MCF 10A (cell line): ENCODE measurements around the gene TP53BP1. TPM values are rescaled to one million over a fixed set of nuclear protein-coding genes. Genes with fewer than 3 reads are reported as not detected.

ENCODE experiments used
- BruUV-seq: library from RNA; stranded (reverse); fragments of 400-500 nt; replicated peaks from 2 replicates; lab custom pipeline; 2021; lab: Mats Ljungman, UMichigan
- CTCF ChIA-PET: fragments of 300-600 bp; sonication (Branson Sonifier 250); formaldehyde crosslinking; extraction: SDS; loops from one replicate; lab custom pipeline; 2021; ENCODE audit warnings: antibody characterized with exemption, inconsistent platforms; lab: Yijun Ruan, JAX
- POLR2A ChIA-PET: fragments of 300-600, 350-650 bp; sonication (Branson Sonifier 250); formaldehyde crosslinking; extraction: SDS; loops from one replicate; lab custom pipeline; 2020; ENCODE audit warnings: antibody characterized with exemption, inconsistent platforms; lab: Yijun Ruan, JAX
- DNase-seq: peaks from one replicate; pipeline ENCODE4 v3.0.0-alpha.2; 2018; ENCODE audit not compliant: unreplicated experiment
- H3K27ac Mint-ChIP-seq: one replicate; pipeline ENCODE4 v1.8.0; 2022; ENCODE audit warnings: mild to moderate bottlenecking, low read depth, mixed read lengths; ENCODE audit not compliant: unreplicated experiment
- H3K27me3 Mint-ChIP-seq: one replicate; pipeline ENCODE4 v1.8.0; 2022; ENCODE audit warnings: mixed read lengths; ENCODE audit not compliant: insufficient read depth, unreplicated experiment
- H3K36me3 Mint-ChIP-seq: one replicate; pipeline ENCODE4 v1.8.0; 2022; ENCODE audit warnings: mild to moderate bottlenecking, moderate library complexity, mixed read lengths; ENCODE audit not compliant: insufficient read depth, unreplicated experiment
- H3K4me1 Mint-ChIP-seq: one replicate; pipeline ENCODE4 v1.8.0; 2022; ENCODE audit warnings: mixed read lengths; ENCODE audit not compliant: insufficient read depth, unreplicated experiment
- H3K4me3 Mint-ChIP-seq: one replicate; pipeline ENCODE4 v1.8.0; 2022; ENCODE audit warnings: mild to moderate bottlenecking, moderate library complexity, mixed read lengths; ENCODE audit not compliant: unreplicated experiment
- H3K9me3 Mint-ChIP-seq: one replicate; pipeline ENCODE4 v1.8.0; 2022; ENCODE audit warnings: mixed read lengths; ENCODE audit not compliant: unreplicated experiment
- CTCF ChIP-seq: fragments of 200-600 bp; IDR thresholded peaks from one replicate; pipeline ENCODE4 v1.8.0; 2022; ENCODE audit warnings: antibody characterized with exemption, mild to moderate bottlenecking; ENCODE audit not compliant: unreplicated experiment
- intact Hi-C: fragments of 100-400 bp; cut with micrococcal nuclease; formaldehyde crosslinking; loops from 2 replicates; pipeline ENCODE4 v1.14.1; 2022
- total RNA-seq: library from RNA; stranded (reverse); gene quantifications from 2 replicates; pipeline ENCODE4 v1.2.3, GENCODE V29; 2022

TP53BP1 gene
- total RNA-seq, 1 experiment from 2014 or later: 38.8 TPM

- Mint-ChIP-seq H3K36me3 (no peaks in the 10 kb centered on the region), H3K27me3 (no peaks in the 10 kb centered on the region), H3K4me3 (no peak overlapping the region), H3K27ac (no peak overlapping the region), H3K4me1 (peaks cover 13% of the 10 kb centered on the region), H3K9me3 (no peaks in the 10 kb centered on the region)
- no peak for TF ChIP-seq CTCF
- no peak for DNase-seq
- BruUV-seq: no TSS peak
- ChIA-PET POLR2A (interaction anchor here (2.9 to 8.1 kb wide), 2 partner anchors 8 to 16 kb away, joined by 20 to 60 read pairs; partner anchors contain the start of gene TP53BP1), CTCF (interaction anchor here (0.6 kb wide), 1 partner anchor 1634 kb away, joined by 3 read pairs; no protein-coding TSS in a partner anchor)
- intact Hi-C loops: no loop called here
Observed at GRCh38 chr15:43508991-43509659, 16.2 kb upstream of the TP53BP1 start.

GRCh38 chr15:43508421-43508820, 15.5 kb upstream of the TP53BP1 start:
- no TSS peak for BruUV-seq
- intact Hi-C loops: no loop called here
- Mint-ChIP-seq H3K4me3 (no peak overlapping the region), H3K9me3 (no peaks in the 10 kb centered on the region), H3K4me1 (peaks cover 13% of the 10 kb centered on the region), H3K27me3 (no peaks in the 10 kb centered on the region), H3K27ac (no peak overlapping the region), H3K36me3 (no peaks in the 10 kb centered on the region)
- no peak for DNase-seq
- TF ChIP-seq CTCF: no peak
- ChIA-PET CTCF (interaction anchor here (0.5 kb wide), 1 partner anchor 896 kb away, joined by 3 read pairs; no protein-coding TSS in a partner anchor), POLR2A (interaction anchor here (0.6 to 8.1 kb wide), 2 partner anchors 15 to 161 kb away, joined by 3 to 60 read pairs; partner anchors contain the start of gene TP53BP1)

GRCh38 chr15:43505738-43506137, 12.8 kb upstream of the TP53BP1 start:
- peaks cover 6% of the 10 kb centered on the region for H3K4me1 Mint-ChIP-seq
- H3K36me3 Mint-ChIP-seq: no peaks in the 10 kb centered on the region
- no peak overlapping the region for H3K4me3 Mint-ChIP-seq
- no TSS peak for BruUV-seq
- H3K27ac Mint-ChIP-seq: no peak overlapping the region
- ChIA-PET CTCF (interaction anchor here (0.6 kb wide), 1 partner anchor 9 kb away, joined by 3 read pairs; no protein-coding TSS in a partner anchor), POLR2A (interaction anchor here (0.6 to 1.0 kb wide), 2 partner anchors 12 to 41 kb away, joined by 3 to 4 read pairs; no protein-coding TSS in a partner anchor)
- no peak for DNase-seq
- H3K9me3 Mint-ChIP-seq: no peaks in the 10 kb centered on the region
- no peaks in the 10 kb centered on the region for H3K27me3 Mint-ChIP-seq
- no peak for TF ChIP-seq CTCF
- intact Hi-C loops: no loop called here

GRCh38 chr15:43499635-43500034, 6.7 kb upstream of the TP53BP1 start:
- Mint-ChIP-seq H3K9me3 (no peaks in the 10 kb centered on the region), H3K4me1 (no peaks in the 10 kb centered on the region), H3K27ac (no peak overlapping the region), H3K4me3 (no peak overlapping the region), H3K27me3 (no peaks in the 10 kb centered on the region), H3K36me3 (no peaks in the 10 kb centered on the region)
- BruUV-seq: no TSS peak
- intact Hi-C loops: no loop called here
- DNase-seq: no peak
- no peak for TF ChIP-seq CTCF
- ChIA-PET CTCF (interaction anchor here (0.6 to 1.3 kb wide), 2 partner anchors 28 to 80 kb away, joined by 3 read pairs; no protein-coding TSS in a partner anchor), POLR2A (interaction anchor here (3.0 kb wide), 1 partner anchor 11 kb away, joined by 20 read pairs; no protein-coding TSS in a partner anchor)
